Smooth muscle cell (in vitro differentiated cells): ENCODE measurements around the gene ARAP1. TPM values are rescaled to one million over a fixed set of nuclear protein-coding genes. Genes with fewer than 3 reads are reported as not detected.

Source experiments
- DNase-seq: peaks from one replicate; lab custom pipeline; 2025; ENCODE audit not compliant: unreplicated experiment; lab: John Stamatoyannopoulos, UW
- H2AFZ ChIP-seq: fragments of 200-600 bp; sonication (generic); 2 replicates; pipeline ENCODE4 v1.6.0; 2016; ENCODE audit warnings: antibody characterized with exemption, low read depth, mild to moderate bottlenecking
- H3F3A ChIP-seq: fragments of 200-600 bp; sonication (generic); 2 replicates; pipeline ENCODE4 v1.6.0; 2017; ENCODE audit warnings: antibody characterized with exemption, low read depth
- H3K27ac ChIP-seq: fragments of 200-600 bp; sonication (generic); 2 replicates; pipeline ENCODE4 v1.5.1; 2016; ENCODE audit warnings: low read depth, mild to moderate bottlenecking
- H3K27me3 ChIP-seq: fragments of 200-600 bp; sonication (generic); 2 replicates; pipeline ENCODE4 v1.6.1; 2016; ENCODE audit warnings: low read depth, mild to moderate bottlenecking
- H3K36me3 ChIP-seq: fragments of 200-600 bp; sonication (generic); 2 replicates; pipeline ENCODE4 v1.5.1; 2016; ENCODE audit warnings: low read depth
- H3K4me1 ChIP-seq: fragments of 200-600 bp; sonication (generic); 2 replicates; pipeline ENCODE4 v1.5.1; 2016; ENCODE audit warnings: low read depth
- H3K4me2 ChIP-seq: fragments of 200-600 bp; sonication (generic); 2 replicates; pipeline ENCODE4 v1.6.0; 2016; ENCODE audit warnings: mild to moderate bottlenecking
- H3K4me3 ChIP-seq: fragments of 200-600 bp; sonication (generic); 2 replicates; pipeline ENCODE4 v1.5.1; 2016; ENCODE audit warnings: mild to moderate bottlenecking
- H3K79me2 ChIP-seq: fragments of 200-600 bp; sonication (generic); 2 replicates; pipeline ENCODE4 v1.6.0; 2016; ENCODE audit warnings: low read depth, mild to moderate bottlenecking
- H3K9ac ChIP-seq: fragments of 200-600 bp; sonication (generic); 2 replicates; pipeline ENCODE4 v1.6.0; 2016; ENCODE audit warnings: low read depth
- H3K9me3 ChIP-seq: fragments of 200-600 bp; sonication (generic); replicated peaks from 2 replicates; pipeline ENCODE4 v1.5.1; 2016; ENCODE audit warnings: low read depth
- H4K20me1 ChIP-seq: fragments of 200-600 bp; sonication (generic); 2 replicates; pipeline ENCODE4 v1.6.0; 2016; ENCODE audit warnings: low read depth
- WGBS: methylation state at CpG from one replicate; pipeline ENCODE4 v1.1.7; 2016; ENCODE audit warnings: low lambda C conversion rate; 5-methylcytosine and 5-hydroxymethylcytosine counted together
- polyA plus RNA-seq: library from polyadenylated mRNA; unstranded; fragments of >200 nt; fragmentation: Nextera tagmentation; extraction: Ambion mirVana; gene quantifications from 2 replicates; pipeline ENCODE4 v1.2.1, GENCODE V29; 2016
- total RNA-seq: library from RNA; depleted of rRNA; stranded (reverse); fragments of >200 nt; gene quantifications from 2 replicates; pipeline ENCODE4 v1.2.3, GENCODE V29; 2014
- TF ChIP-seq, protein P1 (sequence below): fragments of 200-600 bp; sonication (generic); IDR thresholded peaks from 2 replicates; pipeline ENCODE4 v1.5.1; 2017; ENCODE audit warnings: borderline replicate concordance, mild to moderate bottlenecking, antibody characterized with exemption; ENCODE audit not compliant: insufficient read depth, poor library complexity, severe bottlenecking

Gene ARAP1
- total and polyA plus RNA-seq, 2 experiments from 2014 or later: 45.2 to 45.6 TPM

DNA sequence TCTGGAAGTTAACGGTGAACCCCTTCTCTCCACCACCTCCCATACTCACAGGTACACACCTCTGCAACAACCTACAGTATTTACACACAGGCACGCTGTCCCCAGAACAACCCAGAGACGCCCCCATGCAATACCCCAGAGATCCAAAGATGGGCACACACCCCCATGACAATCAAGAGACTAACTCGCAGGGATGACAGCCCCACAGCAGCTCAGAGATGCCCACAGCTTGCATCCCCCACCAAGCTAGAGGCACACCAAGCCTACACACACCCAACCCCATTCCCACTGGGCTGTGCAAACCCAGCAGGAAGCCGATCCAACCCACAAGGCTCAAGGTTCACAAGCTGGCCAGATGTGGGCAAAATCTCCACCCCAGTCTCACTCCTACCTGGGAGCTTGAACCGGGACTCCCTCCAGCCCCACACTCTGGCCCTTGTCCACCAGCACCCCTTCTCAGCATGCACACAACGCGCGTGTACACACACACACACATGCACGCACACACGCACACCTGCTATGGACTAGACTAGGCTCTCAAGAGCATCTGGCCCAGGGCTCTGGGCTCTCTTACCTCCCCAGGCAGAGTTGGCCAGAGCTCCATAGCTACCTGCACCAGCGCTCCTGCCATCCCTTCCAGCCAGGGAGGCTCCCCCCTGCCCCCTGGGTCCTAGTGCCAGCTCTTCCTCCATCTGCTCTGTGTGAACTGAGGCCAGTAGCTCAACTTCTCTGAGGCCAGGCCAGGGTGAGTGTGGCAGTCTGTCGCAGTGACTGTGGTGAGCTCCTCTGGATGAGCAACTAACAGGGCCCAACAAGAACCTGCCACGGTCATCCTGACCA, 30.1 kb upstream of the ARAP1 start:
- Histone ChIP-seq H4K20me1 (peaks cover 4% of the 10 kb centered on the region), H3K4me1 (peaks cover 12% of the 10 kb centered on the region), H2AFZ (no peak overlapping the region), H3K79me2 (peaks cover 10% of the 10 kb centered on the region), H3K4me3 (peak overlapping the region; percentile 75), H3K9ac (no peak overlapping the region), H3F3A (peaks cover 3% of the 10 kb centered on the region), H3K27me3 (no peaks in the 10 kb centered on the region), H3K27ac (no peak overlapping the region), H3K36me3 (no peaks in the 10 kb centered on the region), H3K9me3 (no peaks in the 10 kb centered on the region), H3K4me2 (peak overlapping the region; percentile 84)
- TF ChIP-seq, protein P1, sequence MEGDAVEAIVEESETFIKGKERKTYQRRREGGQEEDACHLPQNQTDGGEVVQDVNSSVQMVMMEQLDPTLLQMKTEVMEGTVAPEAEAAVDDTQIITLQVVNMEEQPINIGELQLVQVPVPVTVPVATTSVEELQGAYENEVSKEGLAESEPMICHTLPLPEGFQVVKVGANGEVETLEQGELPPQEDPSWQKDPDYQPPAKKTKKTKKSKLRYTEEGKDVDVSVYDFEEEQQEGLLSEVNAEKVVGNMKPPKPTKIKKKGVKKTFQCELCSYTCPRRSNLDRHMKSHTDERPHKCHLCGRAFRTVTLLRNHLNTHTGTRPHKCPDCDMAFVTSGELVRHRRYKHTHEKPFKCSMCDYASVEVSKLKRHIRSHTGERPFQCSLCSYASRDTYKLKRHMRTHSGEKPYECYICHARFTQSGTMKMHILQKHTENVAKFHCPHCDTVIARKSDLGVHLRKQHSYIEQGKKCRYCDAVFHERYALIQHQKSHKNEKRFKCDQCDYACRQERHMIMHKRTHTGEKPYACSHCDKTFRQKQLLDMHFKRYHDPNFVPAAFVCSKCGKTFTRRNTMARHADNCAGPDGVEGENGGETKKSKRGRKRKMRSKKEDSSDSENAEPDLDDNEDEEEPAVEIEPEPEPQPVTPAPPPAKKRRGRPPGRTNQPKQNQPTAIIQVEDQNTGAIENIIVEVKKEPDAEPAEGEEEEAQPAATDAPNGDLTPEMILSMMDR: no peak
- DNase-seq: no peak
- 31% methylated on average over 14 of the region's 14 CpGs for WGBS

DNA sequence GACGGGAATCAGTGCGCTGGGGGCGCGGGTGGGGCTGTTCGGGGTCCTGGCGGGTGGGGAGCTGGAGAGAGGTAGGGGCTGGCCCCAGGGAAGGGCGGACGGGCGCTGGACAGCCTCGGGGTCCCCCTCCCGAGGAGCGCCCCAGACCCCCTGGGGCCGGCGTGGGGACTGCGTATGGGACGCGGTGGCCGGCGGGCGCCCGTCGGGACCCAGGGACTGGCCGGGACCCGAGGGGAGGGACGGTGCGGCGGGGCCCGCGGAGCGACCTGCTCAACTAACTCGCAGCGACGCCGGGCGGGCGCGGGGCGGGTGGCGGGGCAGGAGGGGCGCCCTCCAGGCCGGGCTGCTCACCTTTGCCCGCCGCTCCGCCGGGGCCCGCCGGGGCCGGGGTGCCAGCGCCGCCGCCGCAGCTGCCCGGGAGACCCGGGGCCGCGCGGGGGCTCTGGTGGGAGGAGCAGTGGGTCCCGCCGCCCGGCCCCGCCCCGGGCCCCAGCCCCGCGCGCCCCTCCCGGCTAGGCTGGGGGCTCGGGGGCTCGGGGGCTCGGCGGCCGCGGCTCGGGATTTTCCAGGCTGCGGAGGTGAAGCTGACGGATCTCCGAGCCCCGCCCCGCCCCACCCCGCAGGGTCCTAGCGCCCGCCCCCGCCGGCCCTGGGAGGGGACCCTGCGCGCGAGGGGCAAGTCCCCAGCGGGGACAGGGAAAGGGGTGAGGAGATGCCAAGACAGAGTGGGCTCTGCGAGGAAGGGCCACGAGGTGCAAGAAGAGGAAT, 29.3 kb upstream of the ARAP1 start:
- 2% methylated on average over 9 of the region's 89 CpGs for WGBS
- no peak overlapping the region for H2AFZ ChIP-seq
- no peaks in the 10 kb centered on the region for H3K27me3 ChIP-seq
- peaks cover 9% of the 10 kb centered on the region for H4K20me1 ChIP-seq
- peaks cover 3% of the 10 kb centered on the region for H3F3A ChIP-seq
- H3K9me3 ChIP-seq: no peaks in the 10 kb centered on the region
- H3K4me3 ChIP-seq: peak overlapping the region; percentile 75
- peaks cover 10% of the 10 kb centered on the region for H3K79me2 ChIP-seq
- no peaks in the 10 kb centered on the region for H3K36me3 ChIP-seq
- no peak for DNase-seq
- peak overlapping the region; percentile 83 for H3K9ac ChIP-seq
- H3K4me1 ChIP-seq: peaks cover 12% of the 10 kb centered on the region
- TF ChIP-seq, protein P1: no peak
- peak overlapping the region; percentile 91 for H3K4me2 ChIP-seq
- H3K27ac ChIP-seq: peak overlapping the region; percentile 46

DNA sequence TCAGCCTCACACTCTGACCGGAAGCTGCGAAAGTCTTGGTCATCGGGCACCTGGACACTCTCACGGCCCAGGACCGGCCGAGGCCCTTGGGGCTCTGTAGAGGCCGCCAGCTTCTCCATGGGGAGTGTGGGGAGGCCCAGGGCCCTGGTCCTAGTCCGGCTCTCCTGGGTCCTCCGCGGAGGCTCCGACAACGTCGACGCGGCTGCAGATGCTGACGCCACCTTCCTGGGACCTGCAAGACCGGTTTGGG, 28.8 kb upstream of the ARAP1 start:
- no peak for DNase-seq
- Histone ChIP-seq H3K4me2 (peak overlapping the region; percentile 91), H3K36me3 (no peaks in the 10 kb centered on the region), H3K9me3 (no peaks in the 10 kb centered on the region), H3F3A (peaks cover 3% of the 10 kb centered on the region), H3K4me3 (peak overlapping the region; percentile 75), H3K9ac (peak overlapping the region; percentile 83), H3K27me3 (no peaks in the 10 kb centered on the region), H3K4me1 (peaks cover 12% of the 10 kb centered on the region), H2AFZ (no peak overlapping the region), H3K79me2 (peaks cover 10% of the 10 kb centered on the region), H3K27ac (peak overlapping the region; percentile 46), H4K20me1 (peaks cover 9% of the 10 kb centered on the region)
- TF ChIP-seq, protein P1: no peak
- WGBS: 19% methylated on average over 17 of the region's 17 CpGs
